Measurements from ENCODE around the gene TRPC6. TPM values are rescaled to one million over a fixed set of nuclear protein-coding genes. Genes with fewer than 3 reads are reported as not detected.

The TRPC6 gene
- total RNA-seq, 1 donor from 2014 or later = not detected

DNA sequence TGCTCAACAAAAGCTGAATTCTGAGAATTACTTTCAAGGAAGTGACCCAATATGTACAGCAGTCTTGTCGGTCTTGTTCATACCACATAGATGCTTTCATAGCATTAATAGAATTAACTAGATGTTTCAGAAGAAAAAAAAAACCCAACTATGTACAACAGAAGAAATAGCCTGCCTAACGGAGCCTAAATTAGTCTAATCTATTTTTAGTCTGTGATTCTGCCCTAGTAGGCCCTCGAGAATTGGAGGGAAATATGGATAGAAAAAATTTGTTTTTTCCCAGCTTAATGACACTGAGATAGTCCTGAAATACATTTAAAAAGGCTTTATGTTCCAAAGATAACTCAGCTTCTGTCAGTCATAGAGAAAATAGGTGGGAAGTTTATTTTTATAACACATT, 17.1 kb upstream of the TRPC6 start:
- no peak overlapping the region for H3K27ac Mint-ChIP-seq (ENCODE audit: unreplicated experiment)

DNA sequence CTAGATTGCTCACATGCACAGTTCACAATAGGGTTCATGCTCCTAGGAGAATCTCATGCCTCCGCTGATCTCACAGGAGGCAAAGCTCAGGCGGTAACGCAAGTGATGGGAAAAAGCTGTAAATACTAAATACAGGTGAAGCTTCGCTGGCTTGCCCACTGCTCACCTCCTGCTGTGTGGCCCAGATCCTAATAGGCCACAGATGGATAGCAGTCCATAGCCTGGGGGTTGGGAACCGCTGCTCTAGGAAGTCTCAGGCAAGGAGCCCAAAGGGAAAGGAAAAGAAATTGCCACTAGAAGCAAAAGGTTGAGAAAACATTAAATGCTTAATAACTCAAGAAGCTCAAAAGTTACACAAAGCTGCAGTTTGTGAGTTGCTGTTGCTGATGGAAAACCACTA, 3.2 kb upstream of the TRPC6 start:
- no peak for DNase-seq (ENCODE audit: low read depth, low spot score)
- TF ChIP-seq, protein P1, sequence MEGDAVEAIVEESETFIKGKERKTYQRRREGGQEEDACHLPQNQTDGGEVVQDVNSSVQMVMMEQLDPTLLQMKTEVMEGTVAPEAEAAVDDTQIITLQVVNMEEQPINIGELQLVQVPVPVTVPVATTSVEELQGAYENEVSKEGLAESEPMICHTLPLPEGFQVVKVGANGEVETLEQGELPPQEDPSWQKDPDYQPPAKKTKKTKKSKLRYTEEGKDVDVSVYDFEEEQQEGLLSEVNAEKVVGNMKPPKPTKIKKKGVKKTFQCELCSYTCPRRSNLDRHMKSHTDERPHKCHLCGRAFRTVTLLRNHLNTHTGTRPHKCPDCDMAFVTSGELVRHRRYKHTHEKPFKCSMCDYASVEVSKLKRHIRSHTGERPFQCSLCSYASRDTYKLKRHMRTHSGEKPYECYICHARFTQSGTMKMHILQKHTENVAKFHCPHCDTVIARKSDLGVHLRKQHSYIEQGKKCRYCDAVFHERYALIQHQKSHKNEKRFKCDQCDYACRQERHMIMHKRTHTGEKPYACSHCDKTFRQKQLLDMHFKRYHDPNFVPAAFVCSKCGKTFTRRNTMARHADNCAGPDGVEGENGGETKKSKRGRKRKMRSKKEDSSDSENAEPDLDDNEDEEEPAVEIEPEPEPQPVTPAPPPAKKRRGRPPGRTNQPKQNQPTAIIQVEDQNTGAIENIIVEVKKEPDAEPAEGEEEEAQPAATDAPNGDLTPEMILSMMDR (conservative IDR thresholded peaks at IDR 0.05) = no peak
- Mint-ChIP-seq H3K4me1 (peaks cover 11% of the 10 kb centered on the region), H3K4me3 (no peak overlapping the region), H3K27ac (ENCODE audit: unreplicated experiment) (no peak overlapping the region), H3K27me3 (ENCODE audit: low read depth) (peaks cover 71% of the 10 kb centered on the region), H3K36me3 (ENCODE audit: low read depth) (no peaks in the 10 kb centered on the region), H3K9me3 (no peaks in the 10 kb centered on the region)

More for the DNA sequence above, 17.1 kb upstream of the TRPC6 start:
- Mint-ChIP-seq H3K9me3 (peaks cover 3% of the 10 kb centered on the region), H3K4me3 (no peak overlapping the region), H3K4me1 (no peaks in the 10 kb centered on the region), H3K27me3 (ENCODE audit: low read depth) (no peaks in the 10 kb centered on the region), H3K36me3 (ENCODE audit: low read depth) (no peaks in the 10 kb centered on the region)
- DNase-seq (ENCODE audit: low read depth, low spot score) = no peak
- TF ChIP-seq, protein P1 (conservative IDR thresholded peaks at IDR 0.05) = no peak

DNA sequence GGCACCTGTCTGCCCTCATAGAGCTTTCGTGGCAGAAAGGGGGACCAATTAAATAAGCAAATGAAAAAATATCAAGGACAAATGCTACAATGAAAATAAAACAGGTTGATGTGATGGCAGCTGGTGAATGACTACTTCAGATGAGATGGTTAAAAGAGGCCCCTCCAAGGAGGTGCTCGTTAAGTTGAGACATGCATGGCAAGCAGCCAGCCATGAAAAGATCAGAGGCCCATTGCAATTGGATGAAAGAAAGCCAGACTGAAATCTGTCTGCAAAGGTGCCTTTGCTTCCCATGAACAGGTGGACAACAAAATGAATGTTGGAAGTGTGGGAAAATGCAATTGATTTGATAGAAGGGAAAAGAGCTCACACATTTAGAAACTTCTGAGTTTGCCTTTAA, 848 bp upstream of the TRPC6 start:
- Mint-ChIP-seq H3K4me3 (no peak overlapping the region), H3K4me1 (peaks cover 11% of the 10 kb centered on the region), H3K27me3 (ENCODE audit: low read depth) (peaks cover 75% of the 10 kb centered on the region), H3K36me3 (ENCODE audit: low read depth) (peaks cover 1% of the 10 kb centered on the region), H3K27ac (ENCODE audit: unreplicated experiment) (no peak overlapping the region), H3K9me3 (peaks cover 3% of the 10 kb centered on the region)
- TF ChIP-seq, protein P1 (conservative IDR thresholded peaks at IDR 0.05) = no peak
- no peak for DNase-seq (ENCODE audit: low read depth, low spot score)

DNA sequence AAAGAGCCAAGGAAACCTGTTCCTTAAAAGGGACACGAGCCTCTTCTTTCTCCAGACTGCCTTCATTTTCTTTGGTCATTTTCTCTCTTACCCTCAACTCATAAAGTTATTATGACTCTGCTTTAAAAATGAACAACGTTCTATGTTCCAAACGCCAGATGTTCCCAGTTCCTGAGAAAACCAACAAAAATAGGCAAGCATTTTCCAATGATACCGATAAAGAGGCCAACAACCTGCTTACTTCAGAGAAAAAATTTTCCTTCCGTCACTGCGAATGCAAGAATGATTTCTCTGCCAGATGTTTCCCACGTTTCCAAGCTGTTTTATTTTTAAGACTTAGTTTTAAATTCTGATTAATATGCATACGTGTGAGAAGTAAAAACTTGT, 315 bp upstream of the TRPC6 start:
- DNase-seq (ENCODE audit: low read depth, low spot score) = no peak
- no peak overlapping the region for H3K27ac Mint-ChIP-seq (ENCODE audit: unreplicated experiment)
- peaks cover 79% of the 10 kb centered on the region for H3K27me3 Mint-ChIP-seq (ENCODE audit: low read depth)
- peak overlapping the region; percentile 85 for H3K4me3 Mint-ChIP-seq
- TF ChIP-seq, protein P1 (conservative IDR thresholded peaks at IDR 0.05) = no peak
- H3K36me3 Mint-ChIP-seq (ENCODE audit: low read depth) = peaks cover 5% of the 10 kb centered on the region
- peaks cover 7% of the 10 kb centered on the region for H3K9me3 Mint-ChIP-seq
- H3K4me1 Mint-ChIP-seq = peaks cover 11% of the 10 kb centered on the region

DNA sequence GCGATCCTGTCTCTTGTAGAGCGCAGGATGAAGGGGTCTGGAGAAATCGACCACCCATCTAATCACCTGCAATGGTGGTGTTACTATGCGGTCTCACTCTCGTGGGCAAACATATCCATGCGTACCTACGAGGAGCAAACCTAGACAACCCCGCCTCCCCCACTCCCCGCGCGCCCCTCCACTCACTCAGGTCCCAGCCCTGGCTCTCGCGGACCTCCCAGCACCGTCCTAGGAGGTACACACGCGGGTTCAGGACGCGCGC, 887 bp downstream of the TRPC6 start:
- H3K36me3 Mint-ChIP-seq (ENCODE audit: low read depth) = peaks cover 5% of the 10 kb centered on the region
- peaks cover 7% of the 10 kb centered on the region for H3K9me3 Mint-ChIP-seq
- peak overlapping the region; percentile 85 for H3K4me3 Mint-ChIP-seq
- peaks cover 11% of the 10 kb centered on the region for H3K4me1 Mint-ChIP-seq
- DNase-seq (ENCODE audit: low read depth, low spot score) = no peak
- peaks cover 78% of the 10 kb centered on the region for H3K27me3 Mint-ChIP-seq (ENCODE audit: low read depth)
- TF ChIP-seq, protein P1 (conservative IDR thresholded peaks at IDR 0.05) = no peak
- no peak overlapping the region for H3K27ac Mint-ChIP-seq (ENCODE audit: unreplicated experiment)

Measured in neural crest cell (in vitro differentiated cells).